ENCODE measurements around the gene C19orf47. TPM values are rescaled to one million over a fixed set of nuclear protein-coding genes. Genes with fewer than 3 reads are reported as not detected.

The C19orf47 gene
- total RNA-seq, 3 donors from 2014 or later (not counting 1 experiment from before 2014, with no cell fraction given): 15.2 to 20.2 (median 16.1) TPM

GRCh38 chr19:40313229-40313983, 34.8 kb downstream of the C19orf47 start:
- Histone ChIP-seq H3K27me3 (ENCODE audit: control insufficient read depth, insufficient read depth, low read length) (no peaks in the 10 kb centered on the region), H3K27ac (ENCODE audit: low read length) (no peak overlapping the region), H3K4me3 (ENCODE audit: low read length) (no peak overlapping the region), H3K4me1 (ENCODE audit: control insufficient read depth, insufficient read depth, low read length) (no peaks in the 10 kb centered on the region), H3K36me3 (ENCODE audit: control insufficient read depth, insufficient read depth, low read length) (no peaks in the 10 kb centered on the region), H3K9me3 (ENCODE audit: control insufficient read depth, insufficient read depth, low read length) (no peaks in the 10 kb centered on the region)
- TF ChIP-seq, protein P1, sequence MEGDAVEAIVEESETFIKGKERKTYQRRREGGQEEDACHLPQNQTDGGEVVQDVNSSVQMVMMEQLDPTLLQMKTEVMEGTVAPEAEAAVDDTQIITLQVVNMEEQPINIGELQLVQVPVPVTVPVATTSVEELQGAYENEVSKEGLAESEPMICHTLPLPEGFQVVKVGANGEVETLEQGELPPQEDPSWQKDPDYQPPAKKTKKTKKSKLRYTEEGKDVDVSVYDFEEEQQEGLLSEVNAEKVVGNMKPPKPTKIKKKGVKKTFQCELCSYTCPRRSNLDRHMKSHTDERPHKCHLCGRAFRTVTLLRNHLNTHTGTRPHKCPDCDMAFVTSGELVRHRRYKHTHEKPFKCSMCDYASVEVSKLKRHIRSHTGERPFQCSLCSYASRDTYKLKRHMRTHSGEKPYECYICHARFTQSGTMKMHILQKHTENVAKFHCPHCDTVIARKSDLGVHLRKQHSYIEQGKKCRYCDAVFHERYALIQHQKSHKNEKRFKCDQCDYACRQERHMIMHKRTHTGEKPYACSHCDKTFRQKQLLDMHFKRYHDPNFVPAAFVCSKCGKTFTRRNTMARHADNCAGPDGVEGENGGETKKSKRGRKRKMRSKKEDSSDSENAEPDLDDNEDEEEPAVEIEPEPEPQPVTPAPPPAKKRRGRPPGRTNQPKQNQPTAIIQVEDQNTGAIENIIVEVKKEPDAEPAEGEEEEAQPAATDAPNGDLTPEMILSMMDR (IDR thresholded peaks at IDR 0.05): no peak
- WGBS (ENCODE audit: insufficient coverage): 96% methylated on average over 9 of the region's 9 CpGs
- H3K27me3 Mint-ChIP-seq (ENCODE audit: low read depth in 2 of 2): no peaks in the 10 kb centered on the region
- DNase-seq (no peak), ATAC-seq (no peak)
- no peaks in the 10 kb centered on the region for H3K36me3 Mint-ChIP-seq
- intact Hi-C loops (cut with micrococcal nuclease): no loop called here
- H3K9me3 Mint-ChIP-seq: no peaks in the 10 kb centered on the region
- H3K4me1 Mint-ChIP-seq: no peaks in the 10 kb centered on the region
- H3K4me3 Mint-ChIP-seq: no peak overlapping the region
- H3K27ac Mint-ChIP-seq: no peak overlapping the region

DNA sequence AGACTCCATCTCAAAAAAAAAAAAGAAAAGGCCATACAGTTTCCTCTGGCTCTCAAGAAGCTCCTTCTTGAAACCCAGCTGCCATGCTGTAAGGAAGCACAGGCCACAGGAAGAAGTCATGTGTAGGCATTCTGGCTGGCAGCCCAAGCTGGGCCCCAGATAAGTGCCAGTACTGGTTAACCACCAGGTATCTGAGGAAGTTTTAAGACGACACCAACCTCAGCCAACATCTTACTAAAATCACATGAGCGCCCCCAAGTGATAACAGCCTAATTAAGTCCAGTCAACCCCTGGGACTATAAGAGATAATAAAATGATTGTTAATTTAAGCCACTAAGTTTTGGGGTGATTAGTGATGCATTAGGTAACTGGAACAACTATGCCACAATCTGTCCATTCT, 35.7 kb downstream of the C19orf47 start:
- no peaks in the 10 kb centered on the region for H3K4me1 ChIP-seq (ENCODE audit: control insufficient read depth, insufficient read depth, low read length)
- Mint-ChIP-seq H3K27ac (no peak overlapping the region), H3K4me3 (no peak overlapping the region), H3K27me3 (ENCODE audit: low read depth in 2 of 2) (no peaks in the 10 kb centered on the region), H3K36me3 (no peaks in the 10 kb centered on the region), H3K9me3 (no peaks in the 10 kb centered on the region), H3K4me1 (no peaks in the 10 kb centered on the region)
- ATAC-seq: no peak
- H3K9me3 ChIP-seq (ENCODE audit: control insufficient read depth, insufficient read depth, low read length): no peaks in the 10 kb centered on the region
- TF ChIP-seq, protein P1 (IDR thresholded peaks at IDR 0.05): no peak
- WGBS (ENCODE audit: insufficient coverage): 13% methylated on average over 1 of the region's 2 CpGs
- H3K27me3 ChIP-seq (ENCODE audit: control insufficient read depth, insufficient read depth, low read length): no peaks in the 10 kb centered on the region
- no peaks in the 10 kb centered on the region for H3K36me3 ChIP-seq (ENCODE audit: control insufficient read depth, insufficient read depth, low read length)
- no peak overlapping the region for H3K4me3 ChIP-seq (ENCODE audit: low read length)
- DNase-seq: no peak
- no peak overlapping the region for H3K27ac ChIP-seq (ENCODE audit: low read length)
- intact Hi-C loops (cut with micrococcal nuclease): no loop called here

GRCh38 chr19:40309666-40310065, 38.5 kb downstream of the C19orf47 start:
- H3K4me3 Mint-ChIP-seq: no peak overlapping the region
- H3K27me3 Mint-ChIP-seq (ENCODE audit: low read depth in 2 of 2): no peaks in the 10 kb centered on the region
- no peak overlapping the region for H3K27ac Mint-ChIP-seq
- H3K9me3 Mint-ChIP-seq: no peaks in the 10 kb centered on the region
- Histone ChIP-seq H3K27me3 (ENCODE audit: control insufficient read depth, insufficient read depth, low read length) (no peaks in the 10 kb centered on the region), H3K4me3 (ENCODE audit: low read length) (no peak overlapping the region), H3K4me1 (ENCODE audit: control insufficient read depth, insufficient read depth, low read length) (no peaks in the 10 kb centered on the region), H3K9me3 (ENCODE audit: control insufficient read depth, insufficient read depth, low read length) (no peaks in the 10 kb centered on the region), H3K36me3 (ENCODE audit: control insufficient read depth, insufficient read depth, low read length) (no peaks in the 10 kb centered on the region), H3K27ac (ENCODE audit: low read length) (no peak overlapping the region)
- intact Hi-C loops (cut with micrococcal nuclease): no loop called here
- no peak for ATAC-seq
- WGBS (ENCODE audit: insufficient coverage): 100% methylated on average over 1 of the region's 1 CpG
- DNase-seq: no peak
- peaks cover 5% of the 10 kb centered on the region in 2 donors for H3K4me1 Mint-ChIP-seq
- H3K36me3 Mint-ChIP-seq: no peaks in the 10 kb centered on the region
- TF ChIP-seq, protein P1 (IDR thresholded peaks at IDR 0.05): no peak

- Histone ChIP-seq H3K9me3 (ENCODE audit: control insufficient read depth, insufficient read depth, low read length) (no peaks in the 10 kb centered on the region), H3K27me3 (ENCODE audit: control insufficient read depth, insufficient read depth, low read length) (no peaks in the 10 kb centered on the region), H3K4me3 (ENCODE audit: low read length) (no peak overlapping the region), H3K36me3 (ENCODE audit: control insufficient read depth, insufficient read depth, low read length) (no peaks in the 10 kb centered on the region), H3K4me1 (ENCODE audit: control insufficient read depth, insufficient read depth, low read length) (no peaks in the 10 kb centered on the region), H3K27ac (ENCODE audit: low read length) (no peak overlapping the region)
- 16% methylated on average over 4 of the region's 5 CpGs for WGBS (ENCODE audit: insufficient coverage)
- Mint-ChIP-seq H3K9me3 (no peaks in the 10 kb centered on the region), H3K27ac (no peak overlapping the region), H3K36me3 (no peaks in the 10 kb centered on the region), H3K27me3 (ENCODE audit: low read depth in 2 of 2) (no peaks in the 10 kb centered on the region), H3K4me3 (no peak overlapping the region), H3K4me1 (peaks cover 5% of the 10 kb centered on the region in 2 donors)
- ATAC-seq: peak; percentile 78 to 83 (median 80)
- intact Hi-C loops (cut with micrococcal nuclease): loop anchor here (1.0 kb wide), 2 partner anchors 297 to 329 kb away; no protein-coding TSS in a partner anchor
- peak; percentile 53 to 87 for DNase-seq
- TF ChIP-seq, protein P1 (IDR thresholded peaks at IDR 0.05): peak; percentile 87
Measured at GRCh38 chr19:40305403-40305802, 42.8 kb downstream of the C19orf47 start.
